A673 (cell line): ENCODE data around the gene CRACR2A.

Source experiments
- CTCF ChIP-seq: fragments of 300-800, 200-600 bp; sonication (generic); conservative IDR thresholded peaks from 2 replicates; pipeline ENCODE4 v1.5.1; 2017; ENCODE audit warnings: low read depth, mild to moderate bottlenecking, antibody characterized with exemption, low read length, moderate library complexity, mixed read lengths
- EZH2 ChIP-seq: fragments of 200-600 bp; sonication (generic); IDR thresholded peaks from 2 replicates; pipeline ENCODE4 v1.6.1; 2017; ENCODE audit warnings: borderline replicate concordance, low read depth, mild to moderate bottlenecking, mixed read lengths, antibody characterized with exemption, low read length; ENCODE audit not compliant: poor library complexity, severe bottlenecking

GRCh38 chr12:3629057-3629830, 123.7 kb downstream of the CRACR2A start:
- no peak for TF ChIP-seq CTCF
- TF ChIP-seq EZH2 = no peak
